ENCODE results near the gene TAAR9.
"Not testable (repeated sequence)": the region's sequence is repeated elsewhere in the genome, so short reads cannot be mapped to it uniquely, and the experiment has no call there.

Gene TAAR9

GRCh38 chr6:132537145-132537544, 932 bp upstream of the TAAR9 start:
- H3K27ac ChIP-seq: no peak overlapping the region
- TF ChIP-seq CTCF (conservative IDR thresholded peaks at IDR 0.05): no peak

- TF ChIP-seq CTCF (conservative IDR thresholded peaks at IDR 0.05): no peak
- H3K27ac ChIP-seq: no peak overlapping the region
These were observed 6.7 kb downstream of the TAAR9 start for GRCh38 chr6:132544826-132545225.

- no peak for TF ChIP-seq CTCF (conservative IDR thresholded peaks at IDR 0.05)
- no peak overlapping the region for H3K27ac ChIP-seq
These were observed 10.8 kb downstream of the TAAR9 start for GRCh38 chr6:132548746-132549463.

- TF ChIP-seq CTCF (conservative IDR thresholded peaks at IDR 0.05): no peak
- H3K27ac ChIP-seq: no peak overlapping the region
These were observed 13.1 kb downstream of the TAAR9 start for GRCh38 chr6:132551214-132551613.

GRCh38 chr6:132552372-132552771, 14.3 kb downstream of the TAAR9 start, which contains the start of gene TAAR8:
TSS of gene TAAR8 (plus strand) at chr6:132552672. CDS start at chr6:132552693, 21 bp downstream.
- H3K27ac ChIP-seq: no peak within 1 kb of the TSS
- TF ChIP-seq CTCF (conservative IDR thresholded peaks at IDR 0.05): no peak

- H3K27ac ChIP-seq: not testable (repeated sequence)
These were observed 22.0 kb downstream of the TAAR9 start for GRCh38 chr6:132560087-132560486.

- TF ChIP-seq CTCF (conservative IDR thresholded peaks at IDR 0.05): no peak
- no peak overlapping the region for H3K27ac ChIP-seq
These were observed 28.3 kb downstream of the TAAR9 start for GRCh38 chr6:132566404-132566803.

GRCh38 chr6:132567566-132567965, 29.5 kb downstream of the TAAR9 start:
- H3K27ac ChIP-seq: no peak overlapping the region
- TF ChIP-seq CTCF (conservative IDR thresholded peaks at IDR 0.05): no peak

Measured in VCaP (cell line).